Astrocyte (in vitro differentiated cells and primary cell): ENCODE data around the gene LGMN.

Source experiments
- CTCF ChIP-seq: IDR thresholded peaks from 2 replicates; pipeline ENCODE4 v1.5.1; 2011; ENCODE audit warnings: low read depth, mild to moderate bottlenecking, inconsistent platforms, low read length, moderate library complexity; ENCODE audit not compliant: insufficient read depth
- EZH2 ChIP-seq: IDR thresholded peaks from 2 replicates; pipeline ENCODE4 v1.6.1; 2012; ENCODE audit warnings: mild to moderate bottlenecking, low read length, inconsistent platforms; ENCODE audit not compliant: insufficient read depth

GRCh38 chr14:92726135-92726932 lies 22.1 kb downstream of the LGMN start:
- TF ChIP-seq EZH2 = no peak
- no peak for TF ChIP-seq CTCF
